ENCODE data around the gene RBBP8NL.

RBBP8NL gene, protein sequence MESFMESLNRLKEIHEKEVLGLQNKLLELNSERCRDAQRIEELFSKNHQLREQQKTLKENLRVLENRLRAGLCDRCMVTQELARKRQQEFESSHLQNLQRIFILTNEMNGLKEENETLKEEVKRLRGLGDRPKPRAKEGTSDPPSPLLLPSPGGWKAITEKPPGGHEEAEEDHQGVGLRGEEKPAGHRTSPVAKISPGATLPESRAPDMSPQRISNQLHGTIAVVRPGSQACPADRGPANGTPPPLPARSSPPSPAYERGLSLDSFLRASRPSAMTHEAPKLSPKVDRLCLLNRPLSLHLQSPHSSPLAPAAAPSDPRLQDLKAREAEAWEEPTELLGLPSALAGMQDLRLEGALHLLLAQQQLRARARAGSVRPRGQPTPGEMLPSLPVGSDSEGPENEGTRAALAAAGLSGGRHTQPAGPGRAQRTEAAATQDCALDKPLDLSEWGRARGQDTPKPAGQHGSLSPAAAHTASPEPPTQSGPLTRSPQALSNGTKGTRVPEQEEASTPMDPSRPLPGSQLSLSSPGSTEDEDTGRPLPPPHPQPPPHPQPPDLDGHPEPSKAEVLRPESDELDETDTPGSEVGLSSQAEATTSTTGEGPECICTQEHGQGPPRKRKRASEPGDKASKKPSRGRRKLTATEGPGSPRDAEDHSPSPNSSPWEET

GRCh38 chr20:62427172-62428001 lies at the start of gene RBBP8NL:
Gene RBBP8NL, minus strand, starts transcription at chr20:62427539. Its CDS starts 7,892 bp downstream, at chr20:62419647.
- peak; percentile 81 to 99 for DNase-seq (ENCODE audit: low read depth in 1 of 2, low spot score in 1 of 2)
- in situ Hi-C loops (cut with HindIII; ENCODE audit: low pct_unique_long_range_greater_than_20kb, low sequenced_read_pairs) = no loop called here
- no peak for TF ChIP-seq JUND (IDR thresholded peaks at IDR 0.05; ENCODE audit: low read depth)

DNA sequence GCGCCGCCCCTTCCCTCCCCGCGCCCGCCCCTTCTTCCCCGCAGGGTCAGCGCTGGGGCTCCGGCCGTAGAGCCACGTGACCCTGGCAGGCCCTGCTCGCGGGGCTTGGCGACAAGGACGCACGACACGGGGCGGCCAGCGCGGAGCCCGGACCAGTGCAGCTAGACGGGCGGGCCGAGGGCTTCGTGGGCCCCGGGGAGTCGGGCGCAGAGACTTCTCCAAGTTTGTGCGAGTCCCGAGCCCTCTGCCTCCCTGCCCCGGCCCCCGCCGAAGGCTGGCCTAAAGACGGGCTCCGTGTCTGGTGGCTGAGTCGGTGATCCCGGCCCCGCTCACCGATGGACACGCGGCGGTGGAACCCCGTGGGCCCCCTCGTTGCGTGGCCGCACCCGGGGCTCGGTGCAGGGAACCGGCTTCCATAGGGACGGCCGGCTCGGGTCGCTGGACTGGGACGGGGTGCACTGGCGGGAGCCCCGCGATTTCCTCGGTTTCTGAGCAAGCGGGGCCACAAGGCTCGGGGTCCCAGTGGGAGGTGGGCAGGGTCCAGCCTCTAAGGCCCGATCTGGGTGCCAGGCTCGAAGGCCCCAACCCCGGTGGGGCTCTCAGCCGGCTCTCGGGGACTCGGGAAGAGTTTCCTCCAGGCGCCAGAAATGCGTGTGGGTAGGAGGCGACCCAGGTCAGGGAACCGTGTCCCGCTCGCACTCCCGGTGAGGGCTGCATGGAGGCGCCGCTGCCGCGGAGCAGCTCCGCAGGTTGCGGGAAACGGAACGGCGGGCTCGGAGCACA lies 48.9 kb upstream of the RBBP8NL start:
- no peak for TF ChIP-seq JUND (IDR thresholded peaks at IDR 0.05; ENCODE audit: low read depth)
- in situ Hi-C loops (cut with HindIII; ENCODE audit: low pct_unique_long_range_greater_than_20kb, low sequenced_read_pairs) = no loop called here
- DNase-seq (ENCODE audit: low read depth in 1 of 2, low spot score in 1 of 2) = peak; percentile 81 to 92

- no peak for TF ChIP-seq JUND (IDR thresholded peaks at IDR 0.05; ENCODE audit: low read depth)
- DNase-seq (ENCODE audit: low read depth in 1 of 2, low spot score in 1 of 2) = peak in 1 of 2 experiments; percentile 50
- in situ Hi-C loops (cut with HindIII; ENCODE audit: low pct_unique_long_range_greater_than_20kb, low sequenced_read_pairs) = no loop called here
Observed at GRCh38 chr20:62475772-62476055, 48.4 kb upstream of the RBBP8NL start, which contains the start of gene GATA5. Gene GATA5, minus strand, starts transcription at chr20:62475995. Its CDS starts 474 bp downstream, at chr20:62475521.

DNA sequence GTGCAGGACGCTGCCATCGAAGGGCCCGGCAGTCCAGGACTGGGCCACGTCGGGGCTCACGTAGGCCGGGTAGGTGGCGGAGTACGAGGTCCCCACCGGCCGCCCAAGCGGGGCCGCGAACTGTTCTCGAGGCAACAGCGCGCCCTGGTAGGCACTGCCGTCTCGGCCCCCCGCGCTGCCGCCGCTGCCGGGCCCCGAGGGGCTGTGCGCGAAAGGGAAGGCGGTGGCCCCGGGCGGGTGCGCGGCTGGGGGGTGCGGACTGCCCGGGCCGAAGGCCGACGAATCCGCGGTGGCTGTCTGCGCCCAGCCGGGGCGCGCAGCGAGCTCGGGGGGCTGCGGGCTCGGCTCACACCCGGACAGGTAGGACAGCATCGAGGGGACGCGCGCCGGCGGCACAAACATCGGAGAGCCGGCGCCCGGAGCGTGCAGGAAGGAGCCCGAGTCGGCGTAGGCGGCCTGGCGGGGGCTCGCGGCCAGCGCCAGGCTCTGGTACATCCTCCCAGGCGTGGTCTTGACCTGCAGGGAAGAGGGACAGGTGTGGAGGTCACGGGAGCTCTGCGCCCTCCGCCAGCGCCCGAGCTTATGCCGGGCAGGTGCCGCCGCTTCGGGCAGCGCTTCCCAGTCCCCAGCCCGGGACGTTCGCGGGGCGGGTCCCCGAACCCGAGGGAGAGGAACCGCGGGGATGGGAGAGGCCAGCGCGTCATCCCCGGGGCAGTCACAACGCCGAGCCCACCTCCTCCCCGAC lies 47.9 kb upstream of the RBBP8NL start:
- in situ Hi-C loops (cut with HindIII; ENCODE audit: low pct_unique_long_range_greater_than_20kb, low sequenced_read_pairs) = no loop called here

GRCh38 chr20:62474604-62475026 lies 47.3 kb upstream of the RBBP8NL start:
- no peak for DNase-seq (ENCODE audit: low read depth in 1 of 2, low spot score in 1 of 2)
- TF ChIP-seq JUND (IDR thresholded peaks at IDR 0.05; ENCODE audit: low read depth) = no peak
- in situ Hi-C loops (cut with HindIII; ENCODE audit: low pct_unique_long_range_greater_than_20kb, low sequenced_read_pairs) = no loop called here

More for the DNA sequence above, 47.9 kb upstream of the RBBP8NL start:
- no peak for TF ChIP-seq JUND (IDR thresholded peaks at IDR 0.05; ENCODE audit: low read depth)
- DNase-seq (ENCODE audit: low read depth in 1 of 2, low spot score in 1 of 2) = no peak

- no peak for DNase-seq (ENCODE audit: low read depth in 1 of 2, low spot score in 1 of 2)
- no peak for TF ChIP-seq JUND (IDR thresholded peaks at IDR 0.05; ENCODE audit: low read depth)
- in situ Hi-C loops (cut with HindIII; ENCODE audit: low pct_unique_long_range_greater_than_20kb, low sequenced_read_pairs) = no loop called here
Observed at GRCh38 chr20:62473717-62474603, 46.6 kb upstream of the RBBP8NL start.

DNA sequence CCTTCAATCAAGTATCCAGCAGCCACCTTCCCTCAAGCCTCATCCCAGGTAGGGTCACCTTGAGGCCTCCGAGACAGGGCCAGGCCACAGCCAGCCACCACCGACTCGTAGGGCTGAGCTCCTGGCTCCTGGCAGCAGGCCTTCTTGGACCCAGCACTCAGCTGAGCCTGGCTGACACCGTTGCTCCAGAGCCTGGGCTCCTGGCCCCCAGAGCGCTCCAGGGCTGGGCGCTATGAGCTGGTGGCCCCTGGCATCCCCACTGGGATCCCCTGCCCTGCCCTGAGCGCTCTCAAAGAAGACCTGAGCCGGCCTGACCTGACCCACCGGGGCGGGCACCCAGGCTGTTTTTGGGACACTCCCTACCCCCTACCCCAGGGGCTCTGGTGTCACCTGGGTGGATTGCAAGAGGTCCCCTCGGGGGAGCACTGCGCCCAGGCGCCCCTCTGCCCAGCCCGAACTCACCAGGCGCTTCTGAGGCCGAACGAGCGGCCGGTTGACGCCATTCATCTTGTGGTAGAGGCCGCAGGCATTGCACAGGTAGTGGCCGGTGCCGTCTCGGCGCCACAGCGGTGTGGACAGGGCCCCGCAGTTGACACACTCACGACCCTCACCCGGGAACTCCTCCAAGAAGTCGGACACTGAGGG lies 45.7 kb upstream of the RBBP8NL start:
- TF ChIP-seq JUND (IDR thresholded peaks at IDR 0.05; ENCODE audit: low read depth) = no peak
- DNase-seq (ENCODE audit: low read depth in 1 of 2, low spot score in 1 of 2) = no peak
- in situ Hi-C loops (cut with HindIII; ENCODE audit: low pct_unique_long_range_greater_than_20kb, low sequenced_read_pairs) = no loop called here

GRCh38 chr20:62472138-62472940 lies 45.0 kb upstream of the RBBP8NL start:
- DNase-seq (ENCODE audit: low read depth in 1 of 2, low spot score in 1 of 2) = no peak
- no peak for TF ChIP-seq JUND (IDR thresholded peaks at IDR 0.05; ENCODE audit: low read depth)
- in situ Hi-C loops (cut with HindIII; ENCODE audit: low pct_unique_long_range_greater_than_20kb, low sequenced_read_pairs) = no loop called here

DNA sequence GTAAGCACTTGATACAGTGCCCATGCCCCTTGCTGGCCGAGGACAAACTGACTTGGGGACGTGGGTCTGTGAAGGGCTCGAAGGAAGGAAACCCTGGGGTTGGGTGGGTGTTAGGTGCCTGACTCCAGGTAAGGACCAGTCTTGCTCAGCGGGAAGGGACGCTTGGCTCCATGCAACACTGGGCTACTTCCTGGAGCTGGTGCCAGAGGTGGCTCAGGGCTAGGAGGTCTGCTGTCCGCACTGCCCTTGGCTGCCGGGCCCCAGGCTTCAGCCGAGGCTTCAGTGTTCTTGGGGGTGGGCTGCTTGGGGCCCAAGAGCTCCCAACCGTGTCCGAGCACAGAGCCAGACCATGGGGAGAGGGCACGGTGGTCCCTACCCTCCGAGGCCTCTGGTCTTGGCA lies 43.1 kb upstream of the RBBP8NL start:
- no peak for TF ChIP-seq JUND (IDR thresholded peaks at IDR 0.05; ENCODE audit: low read depth)
- in situ Hi-C loops (cut with HindIII; ENCODE audit: low pct_unique_long_range_greater_than_20kb, low sequenced_read_pairs) = no loop called here

More for the DNA sequence above, 43.1 kb upstream of the RBBP8NL start:
- no peak for DNase-seq (ENCODE audit: low read depth in 1 of 2, low spot score in 1 of 2)
